IMR-90 (cell line): ENCODE measurements around the gene ADAMTS12. TPM values are rescaled to one million over a fixed set of nuclear protein-coding genes. Genes with fewer than 3 reads are reported as not detected.

Experiments used
- ATAC-seq: fragments of 200-7000 bp; cut with Tn5 transposase; 2 replicates; pipeline ENCODE4 v1.9.1; 2020; ENCODE audit warnings: low read depth, mild to moderate bottlenecking, moderate library complexity
- BruUV-seq: library from RNA; stranded (reverse); fragments of 400-500 nt; replicated peaks from 2 replicates; lab custom pipeline; 2021; lab: Mats Ljungman, UMichigan
- CTCF ChIA-PET: fragments of 300-600 bp; formaldehyde crosslinking; extraction: SDS; loops from one replicate; lab custom pipeline; 2021; ENCODE audit warnings: antibody characterized with exemption; lab: Yijun Ruan, JAX
- POLR2A ChIA-PET: fragments of 300-600 bp; sonication (Branson Sonifier 250); formaldehyde crosslinking; loops from one replicate; lab custom pipeline; 2022; ENCODE audit warnings: antibody characterized with exemption; ENCODE audit not compliant: unreplicated experiment; lab: Charles Lee
- DNase-seq: peaks from one replicate; pipeline ENCODE4 v3.0.0; 2013
- H2AFZ ChIP-seq: replicated peaks from 2 replicates; pipeline ENCODE3; 2013; ENCODE audit warnings: low read length, mild to moderate bottlenecking; ENCODE audit not compliant: poor library complexity
- H2AK5ac ChIP-seq: 2 replicates; pipeline ENCODE4 v1.6.1; 2013; ENCODE audit warnings: low read depth, low read length, inconsistent platforms
- H2AK9ac ChIP-seq: replicated peaks from 2 replicates; pipeline ENCODE3; 2013; ENCODE audit warnings: mild to moderate bottlenecking, low read depth, low read length, moderate library complexity; ENCODE audit not compliant: poor library complexity
- H2BK120ac ChIP-seq: 2 replicates; pipeline ENCODE4 v1.6.1; 2013; ENCODE audit warnings: low read depth, low read length, inconsistent platforms
- H2BK15ac ChIP-seq: 3 replicates; pipeline ENCODE4 v1.6.1; 2013; ENCODE audit warnings: low read depth, low read length, inconsistent platforms
- H2BK20ac ChIP-seq: 2 replicates; pipeline ENCODE4 v1.6.1; 2013; ENCODE audit warnings: low read depth, mild to moderate bottlenecking, inconsistent platforms, low read length, moderate library complexity
- H2BK5ac ChIP-seq: 2 replicates; pipeline ENCODE4 v1.6.1; 2013; ENCODE audit warnings: mild to moderate bottlenecking, low read depth, low read length, inconsistent platforms; ENCODE audit not compliant: poor library complexity, severe bottlenecking
- H3K14ac ChIP-seq: replicated peaks from 2 replicates; pipeline ENCODE4 v1.6.1; 2013; ENCODE audit warnings: low read depth, low read length, inconsistent platforms
- H3K18ac ChIP-seq: 2 replicates; pipeline ENCODE4 v1.6.1; 2013; ENCODE audit warnings: low read depth, low read length, control low read depth
- H3K23ac ChIP-seq: 2 replicates; pipeline ENCODE4 v1.6.1; 2013; ENCODE audit warnings: low read depth, low read length, inconsistent platforms
- H3K27ac ChIP-seq: 2 replicates; pipeline ENCODE4 v1.5.1; 2013; ENCODE audit warnings: mild to moderate bottlenecking, control low read depth, low read length; ENCODE audit not compliant: insufficient read depth
- H3K27me3 ChIP-seq: 2 replicates; pipeline ENCODE4 v1.6.1; 2013; ENCODE audit warnings: low read length; ENCODE audit not compliant: control insufficient read depth, insufficient read depth
- H3K36me3 ChIP-seq: 2 replicates; pipeline ENCODE4 v1.6.1; 2013; ENCODE audit warnings: low read length, mixed read lengths; ENCODE audit not compliant: control insufficient read depth, insufficient read depth
- H3K4ac ChIP-seq: 2 replicates; pipeline ENCODE4 v1.6.1; 2013; ENCODE audit warnings: low read depth, low read length, inconsistent platforms
- H3K4me1 ChIP-seq: 2 replicates; pipeline ENCODE4 v1.6.1; 2013; ENCODE audit warnings: low read length, mixed read lengths; ENCODE audit not compliant: control insufficient read depth, insufficient read depth
- H3K4me2 ChIP-seq: 2 replicates; pipeline ENCODE4 v1.6.1; 2013; ENCODE audit warnings: low read depth, mild to moderate bottlenecking, control low read depth, low read length, moderate library complexity
- H3K4me3 ChIP-seq: 2 replicates; pipeline ENCODE4 v1.5.1; 2013; ENCODE audit warnings: low read depth, mild to moderate bottlenecking, control low read depth, low read length, moderate library complexity; ENCODE audit not compliant: insufficient read depth
- H3K56ac ChIP-seq: 2 replicates; pipeline ENCODE4 v1.6.1; 2013; ENCODE audit warnings: low read length, inconsistent platforms; ENCODE audit not compliant: insufficient read depth; ENCODE audit errors: extremely low read depth
- H3K79me1 ChIP-seq, 2 experiments: 2 replicates each; pipeline ENCODE4 v1.6.1; 2013; ENCODE audit warnings: low read length in 2 of 2, inconsistent platforms in 1 of 2, low read depth in 1 of 2
- H3K9ac ChIP-seq: 2 replicates; pipeline ENCODE4 v1.6.1; 2013; ENCODE audit warnings: low read depth, low read length, control low read depth
- H3K9me1 ChIP-seq: 2 replicates; pipeline ENCODE4 v1.6.1; 2013; ENCODE audit warnings: low read length, inconsistent platforms; ENCODE audit not compliant: insufficient read depth
- H3K9me3 ChIP-seq: 2 replicates; pipeline ENCODE4 v1.6.1; 2013; ENCODE audit warnings: low read length; ENCODE audit not compliant: control insufficient read depth, insufficient read depth
- H4K20me1 ChIP-seq: 2 replicates; pipeline ENCODE4 v1.6.1; 2013; ENCODE audit warnings: low read length, inconsistent platforms; ENCODE audit not compliant: insufficient read depth
- H4K5ac ChIP-seq: 2 replicates; pipeline ENCODE4 v1.6.1; 2013; ENCODE audit warnings: mild to moderate bottlenecking, low read depth, low read length, control low read depth
- H4K8ac ChIP-seq, 2 experiments: 2 replicates each; pipeline ENCODE4 v1.6.1; 2013; ENCODE audit warnings: low read depth in 2 of 2, low read length in 2 of 2, control low read depth in 1 of 2, inconsistent platforms in 1 of 2
- H4K91ac ChIP-seq: 2 replicates; pipeline ENCODE4 v1.6.1; 2013; ENCODE audit warnings: low read depth, low read length, inconsistent platforms; ENCODE audit not compliant: insufficient read depth
- CHD1 ChIP-seq: IDR thresholded peaks from 2 replicates; pipeline ENCODE4 v1.6.1; 2012; ENCODE audit warnings: low read depth, low read length, improper control_type of control experiment
- CTCF ChIP-seq: conservative IDR thresholded peaks from 2 replicates; pipeline ENCODE4 v1.5.1; 2012; ENCODE audit warnings: mild to moderate bottlenecking, low read depth, low read length, improper control_type of control experiment
- ELK1 ChIP-seq: fragments of 150-350 bp; IDR thresholded peaks from 2 replicates; pipeline ENCODE4 v1.6.1; 2016; ENCODE audit warnings: low read depth, mild to moderate bottlenecking, low read length, moderate library complexity, borderline replicate concordance
- FOS ChIP-seq: fragments of 150-350 bp; IDR thresholded peaks from 2 replicates; pipeline ENCODE4 v1.6.1; 2016; ENCODE audit warnings: low read depth, low read length
- MAFK ChIP-seq: IDR thresholded peaks from 2 replicates; pipeline ENCODE4 v1.6.1; 2012; ENCODE audit warnings: low read depth, low read length, improper control_type of control experiment
- MAZ ChIP-seq: IDR thresholded peaks from 2 replicates; pipeline ENCODE4 v1.6.1; 2012; ENCODE audit warnings: low read depth, mild to moderate bottlenecking, low read length, improper control_type of control experiment, moderate library complexity, borderline replicate concordance
- MXI1 ChIP-seq: IDR thresholded peaks from 2 replicates; pipeline ENCODE4 v1.6.1; 2012; ENCODE audit warnings: low read depth, mild to moderate bottlenecking, low read length, moderate library complexity, borderline replicate concordance
- NFE2L2 ChIP-seq: fragments of 150-350 bp; IDR thresholded peaks from 2 replicates; pipeline ENCODE4 v1.6.1; 2016; ENCODE audit warnings: low read depth, mild to moderate bottlenecking, low read length
- POLR2A ChIP-seq: IDR thresholded peaks from 2 replicates; pipeline ENCODE4 v1.6.1; 2012; ENCODE audit warnings: mild to moderate bottlenecking, low read depth, low read length
- RAD21 ChIP-seq: IDR thresholded peaks from 2 replicates; pipeline ENCODE4 v1.6.1; 2012; ENCODE audit warnings: low read length, improper control_type of control experiment
- RCOR1 ChIP-seq: IDR thresholded peaks from 2 replicates; pipeline ENCODE4 v1.6.1; 2012; ENCODE audit warnings: mild to moderate bottlenecking, low read length, improper control_type of control experiment; ENCODE audit not compliant: insufficient replicate concordance
- RFX5 ChIP-seq: IDR thresholded peaks from 2 replicates; pipeline ENCODE4 v1.8.0; 2012; ENCODE audit warnings: low read depth, mild to moderate bottlenecking, low read length, moderate library complexity
- SMC3 ChIP-seq: fragments of 150-350 bp; IDR thresholded peaks from 2 replicates; pipeline ENCODE4 v1.6.1; 2016; ENCODE audit warnings: low read depth, mild to moderate bottlenecking, antibody characterized with exemption, low read length, moderate library complexity
- USF2 ChIP-seq: fragments of 150-350 bp; IDR thresholded peaks from 2 replicates; pipeline ENCODE4 v1.6.1; 2017; ENCODE audit warnings: mild to moderate bottlenecking, antibody characterized with exemption, low read length, low read depth
- WGBS, 2 experiments: methylation state at CpG; one replicate each; pipeline versions ENCODE4 v1.1.5 to v1.1.7; 2013; ENCODE audit warnings: missing lambda C conversion rate in 2 of 2; ENCODE audit not compliant: insufficient read length in 1 of 2; ENCODE audit errors: extremely low coverage in 2 of 2; 5-methylcytosine and 5-hydroxymethylcytosine counted together
- dilution Hi-C: fragments of 300-500 bp; cut with HindIII; formaldehyde crosslinking; loops from one replicate; pipeline ENCODE4 v1.14.3; 2018; ENCODE audit warnings: low sequenced_read_pairs; ENCODE audit not compliant: unreplicated experiment
- in situ Hi-C: fragments of 300-500 bp; cut with MboI; formaldehyde crosslinking; loops from 3 replicates; pipeline ENCODE4 v1.14.3; 2019; ENCODE audit warnings: low sequenced_read_pairs, inconsistent platforms, mixed read lengths
- intact Hi-C: fragments of 100-400 bp; cut with micrococcal nuclease; formaldehyde crosslinking; loops from 2 replicates; pipeline ENCODE4 v1.10.0; 2022
- polyA plus RNA-seq, 3 experiments: library from polyadenylated mRNA; depleted of rRNA; stranded (reverse); fragments of >200 nt; gene quantifications; 2 replicates each; pipeline ENCODE4 v1.2.3, GENCODE V29; 2012; ENCODE audit warnings: low replicate concordance in 1 of 3
- total RNA-seq: library from RNA; depleted of rRNA; stranded (reverse); fragments of >200 nt; gene quantifications from 2 replicates; pipeline ENCODE4 v1.2.3, GENCODE V29; 2012

The ADAMTS12 gene
- total and polyA plus RNA-seq, 2 of the 4 experiments (the other 2 are of a cell fraction): 27.3 to 51.3 TPM

GRCh38 chr5:33892620-33893137 lies 889 bp upstream of the ADAMTS12 start:
- Histone ChIP-seq H3K36me3 (no peaks in the 10 kb centered on the region), H2BK5ac (peak overlapping the region; percentile 72), H3K4ac (peak overlapping the region; percentile 82), H2AFZ (peak overlapping the region; percentile 92), H3K4me1 (peaks cover 14% of the 10 kb centered on the region), H4K91ac (peak overlapping the region; percentile 84), H2BK15ac (peak overlapping the region; percentile 79; the same call in 2 of the 3 replicates), H3K56ac (peak overlapping the region; percentile 76; the same call in 1 of the 2 replicates), H4K20me1 (peaks cover 3% of the 10 kb centered on the region; the same call in 1 of the 2 replicates), H3K4me3 (peak overlapping the region; percentile 25), H2AK9ac (peak overlapping the region; percentile 62), H4K8ac (peak overlapping the region; percentile 33 to 79; a peak in 3 of 4 replicates), H3K18ac (peak overlapping the region; percentile 34), H3K27ac (peak overlapping the region; percentile 83), H3K23ac (peak overlapping the region; percentile 54), H3K9me1 (no peaks in the 10 kb centered on the region; the same call in 1 of the 2 replicates), H3K4me2 (peak overlapping the region; percentile 62), H2BK20ac (peak overlapping the region; percentile 88), H3K9me3 (no peaks in the 10 kb centered on the region), H2BK120ac (peak overlapping the region; percentile 88), H3K14ac (peak overlapping the region; percentile 81), H4K5ac (peak overlapping the region; percentile 13; the same call in 1 of the 2 replicates), H2AK5ac (peak overlapping the region; percentile 72), H3K79me1 (peaks cover 5 to 33% of the 10 kb centered on the region in 2 experiments; a peak in 2 of 4 replicates), H3K9ac (peak overlapping the region; percentile 59), H3K27me3 (no peaks in the 10 kb centered on the region)
- CTCF ChIA-PET: interaction anchor here (1.2 kb wide), 1 partner anchor 43 kb away, joined by 4 read pairs; no protein-coding TSS in a partner anchor
- POLR2A ChIA-PET: interaction anchor here (0.6 kb wide), 1 partner anchor 102 kb away, joined by 4 read pairs; no protein-coding TSS in a partner anchor
- WGBS, 2 experiments: 0% methylated on average over 3 of the region's 5 CpGs; no CpG with 5 or more reads in 1 of the 2 experiments
- intact Hi-C loops (loop anchor here (5.0 kb wide), 4 partner anchors 75 to 450 kb away; partner anchors contain the start of gene TARS1), dilution Hi-C loops (no loop called here), in situ Hi-C loops (no loop called here)
- ATAC-seq (peak; percentile 40), DNase-seq (peak; percentile 94)
- BruUV-seq: no TSS peak
- no peak for TF ChIP-seq RCOR1
- no peak for TF ChIP-seq SMC3
- no peak for TF ChIP-seq ELK1
- TF ChIP-seq RAD21: no peak
- no peak for TF ChIP-seq RFX5
- no peak for TF ChIP-seq USF2
- no peak for TF ChIP-seq NFE2L2
- TF ChIP-seq POLR2A: no peak; the same call in 1 of the 2 replicates
- peak; percentile 11; the same call in 1 of the 2 replicates for TF ChIP-seq MAZ
- TF ChIP-seq MAFK: no peak
- TF ChIP-seq CHD1: no peak
- no peak for TF ChIP-seq MXI1
- TF ChIP-seq FOS: no peak
- TF ChIP-seq CTCF: no peak
